GM12873 (cell line): Measurements from ENCODE around the gene UNC5C.
A peak's percentile ranks its signal among the peaks of the same experiment; 100 is the strongest.

Experiments
- CTCF ChIP-seq: IDR thresholded peaks from 2 replicates; pipeline ENCODE4 v1.5.1; 2012; ENCODE audit warnings: low read depth, mild to moderate bottlenecking, moderate library complexity, low read length, control low read depth; ENCODE audit not compliant: insufficient read depth; ENCODE audit errors: missing control alignments

UNC5C gene

GRCh38 chr4:95515589-95515988, 33.2 kb downstream of the UNC5C start:
- no peak for TF ChIP-seq CTCF

DNA sequence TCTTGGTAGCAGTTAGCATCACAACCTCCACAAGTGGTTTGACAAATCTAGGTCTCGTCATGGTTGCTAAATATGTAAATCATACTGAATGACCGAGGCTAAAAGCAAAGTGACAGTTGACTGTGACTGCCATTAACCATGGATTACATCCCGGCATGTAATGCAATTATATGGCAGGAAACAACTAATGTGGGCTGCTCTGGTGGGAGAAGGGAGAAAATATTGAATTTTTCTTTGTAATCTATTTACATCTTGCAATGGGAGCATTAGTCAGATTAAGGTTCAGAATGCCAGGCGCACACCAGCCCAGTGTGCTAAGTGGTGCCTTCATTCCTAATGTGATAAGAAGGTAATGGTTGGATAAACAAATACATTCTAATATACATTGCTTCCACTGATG, 35.8 kb downstream of the UNC5C start:
- TF ChIP-seq CTCF, result no peak

- no peak for TF ChIP-seq CTCF
Observed at GRCh38 chr4:95511477-95511876, 37.3 kb downstream of the UNC5C start.

- TF ChIP-seq CTCF, result no peak
Observed at GRCh38 chr4:95510877-95511276, 37.9 kb downstream of the UNC5C start.

GRCh38 chr4:95510145-95510544, 38.6 kb downstream of the UNC5C start:
- peak; percentile 38 for TF ChIP-seq CTCF

GRCh38 chr4:95508421-95508820, 40.4 kb downstream of the UNC5C start:
- no peak for TF ChIP-seq CTCF

DNA sequence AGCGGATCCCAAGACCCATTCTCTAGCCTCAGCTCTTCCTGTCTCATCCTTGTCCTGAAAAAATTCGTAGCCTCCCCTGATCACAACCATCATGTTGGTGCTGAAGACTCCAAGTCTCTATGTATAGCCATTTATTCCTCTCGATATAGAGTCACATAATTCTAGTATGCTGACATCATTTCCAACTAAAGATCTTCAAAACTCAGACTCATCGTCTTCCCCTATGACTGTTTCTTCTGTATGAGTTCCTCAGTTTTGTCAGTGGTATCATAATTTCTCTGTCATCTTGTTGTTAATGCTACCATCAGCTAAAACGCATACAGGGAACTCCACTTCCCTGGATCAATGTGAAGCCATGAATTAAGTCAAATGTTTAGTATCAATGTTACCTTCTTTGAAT, 41.2 kb downstream of the UNC5C start:
- no peak for TF ChIP-seq CTCF

DNA sequence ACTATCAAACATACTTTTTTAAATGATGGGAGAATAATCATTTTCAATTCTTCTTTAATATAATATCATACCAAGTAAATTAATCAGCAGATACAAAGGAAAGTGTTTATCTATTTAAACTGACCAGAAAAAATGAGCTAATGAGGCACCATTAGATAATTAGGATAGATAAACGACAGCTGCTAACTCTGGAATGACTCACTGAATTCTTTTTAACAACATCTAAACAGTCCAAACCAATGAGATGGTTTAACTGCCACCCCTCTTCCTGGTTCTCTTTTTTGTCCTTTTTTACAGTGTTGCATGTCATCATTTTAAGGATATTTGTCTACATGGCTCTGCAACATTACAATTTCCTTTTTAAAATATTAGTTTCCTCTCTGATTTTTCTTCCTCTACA, 41.6 kb downstream of the UNC5C start:
- TF ChIP-seq CTCF, result no peak
